Activated T-cell treated with anti-CD3 and anti-CD28 coated beads for 48 hours (primary cell): ENCODE results near the gene HCAR1.
"Not testable (repeated sequence)": the region's sequence is repeated elsewhere in the genome, so short reads cannot be mapped to it uniquely, and the experiment has no call there.

Source experiments
- DNase-seq: peaks from one replicate; pipeline ENCODE4 v3.0.0-alpha.2; 2020; ENCODE audit warnings: low read depth

The HCAR1 gene

GRCh38 chr12:122730215-122731014 is at the start of gene HCAR1:
Gene HCAR1 (minus strand): TSS chr12:122730844. CDS start chr12:122730339, 505 bp downstream.
- DNase-seq: peak; percentile 60

DNA sequence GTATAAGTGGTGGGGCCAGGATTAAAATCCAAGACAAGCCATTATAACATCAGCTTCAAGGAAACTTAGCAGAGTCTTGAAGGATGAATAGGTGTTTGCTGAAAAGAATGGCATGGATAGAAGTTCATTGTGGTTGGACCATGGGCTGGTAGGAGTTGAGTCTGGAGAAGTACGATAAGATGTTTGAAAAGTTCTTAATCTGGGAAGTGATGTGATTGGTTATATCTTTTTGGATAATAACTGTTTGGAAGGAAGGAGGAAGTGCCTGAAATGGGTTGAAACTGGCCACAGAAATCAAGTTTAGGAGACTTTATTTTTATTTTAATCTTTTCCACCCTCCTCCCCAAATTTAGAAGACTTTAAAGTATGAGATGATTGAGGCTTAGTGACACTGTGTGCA is 26.9 kb upstream of the HCAR1 start:
- no peak for DNase-seq

DNA sequence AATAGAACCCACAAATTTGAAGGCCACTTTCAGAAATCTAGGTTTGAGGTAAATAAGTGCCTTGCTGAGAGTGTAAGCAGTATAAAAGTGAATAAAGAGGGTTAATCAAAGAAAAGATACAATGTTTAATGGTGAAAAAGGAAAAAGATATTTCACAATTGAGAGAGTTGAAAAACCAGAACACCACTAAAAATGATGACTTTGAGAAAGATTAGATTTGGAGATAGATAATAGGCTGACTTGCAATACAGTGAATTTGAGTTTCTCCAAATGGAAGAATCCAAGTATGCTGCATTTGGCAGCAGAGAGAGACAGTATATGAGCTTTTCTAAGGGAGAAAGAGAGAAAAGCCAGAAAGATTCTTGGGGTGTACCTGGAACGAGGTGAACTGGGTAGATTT is 24.1 kb upstream of the HCAR1 start:
- DNase-seq: no peak

DNA sequence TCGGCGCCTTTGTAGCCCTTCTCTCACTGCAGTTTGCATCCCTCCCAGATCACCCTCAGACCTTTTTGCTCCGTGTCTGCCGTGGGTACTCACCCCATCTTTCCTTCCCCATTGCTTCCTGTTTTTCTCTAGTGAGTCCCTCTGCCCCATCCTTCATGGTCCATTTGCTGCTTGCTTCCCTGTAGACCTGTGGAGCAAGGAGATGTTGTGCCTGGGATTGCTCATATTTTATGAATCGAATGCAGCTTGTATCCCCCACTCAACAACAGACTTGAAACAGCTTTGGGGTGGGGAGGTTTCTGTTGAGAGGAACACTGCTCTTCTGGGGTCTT is 22.6 kb upstream of the HCAR1 start:
- no peak for DNase-seq

DNA sequence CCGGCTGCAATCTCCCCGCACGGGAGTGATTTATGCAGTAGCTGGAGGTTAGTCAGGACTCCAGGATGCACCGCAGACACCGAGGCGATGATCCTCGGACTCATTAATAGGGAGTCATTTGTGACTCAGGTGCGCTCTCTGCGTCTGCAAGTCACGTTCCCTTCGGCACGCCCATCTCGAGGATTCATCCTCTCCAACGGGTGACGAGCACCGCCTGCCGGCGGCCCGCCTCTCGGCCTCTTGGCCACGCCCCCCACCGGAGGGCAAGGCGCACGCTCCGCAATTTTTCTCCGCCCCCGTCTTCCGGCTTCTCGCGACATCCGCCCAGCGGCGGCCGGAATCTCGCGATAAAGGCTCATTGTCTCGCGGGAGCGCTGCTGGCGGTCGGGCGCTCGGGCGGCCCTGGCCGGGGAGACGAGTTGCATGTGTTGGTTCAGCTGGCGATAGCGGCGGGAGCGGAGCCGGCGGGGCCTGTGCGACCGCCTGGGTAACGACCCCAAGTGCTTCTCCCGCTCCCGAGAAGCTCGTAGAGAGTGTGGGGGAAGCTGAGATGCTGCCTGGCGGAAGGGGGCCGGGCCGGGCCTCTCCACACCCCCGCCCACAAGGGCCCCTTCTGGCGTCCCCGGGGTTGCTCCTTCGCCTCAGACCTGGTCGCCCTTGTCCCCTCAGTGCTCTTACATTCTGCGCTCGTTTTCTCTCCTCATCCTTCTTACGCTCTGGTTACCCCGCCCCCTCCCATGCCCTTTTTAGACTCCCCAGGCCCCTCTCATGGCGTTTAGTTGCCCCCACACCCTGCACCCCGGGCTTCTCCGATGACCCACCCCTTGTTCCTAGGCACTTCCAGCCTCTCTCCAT is 22.0 kb upstream of the HCAR1 start, which contains the start of gene DENR:
Gene DENR (plus strand): TSS at position 361 of the 855 bp plus-strand sequence. CDS start 878 bp downstream, outside the sequence.
- DNase-seq: peak; percentile 100

- not testable (repeated sequence) for DNase-seq
Observed at GRCh38 chr12:122750781-122751515, 20.3 kb upstream of the HCAR1 start.

DNA sequence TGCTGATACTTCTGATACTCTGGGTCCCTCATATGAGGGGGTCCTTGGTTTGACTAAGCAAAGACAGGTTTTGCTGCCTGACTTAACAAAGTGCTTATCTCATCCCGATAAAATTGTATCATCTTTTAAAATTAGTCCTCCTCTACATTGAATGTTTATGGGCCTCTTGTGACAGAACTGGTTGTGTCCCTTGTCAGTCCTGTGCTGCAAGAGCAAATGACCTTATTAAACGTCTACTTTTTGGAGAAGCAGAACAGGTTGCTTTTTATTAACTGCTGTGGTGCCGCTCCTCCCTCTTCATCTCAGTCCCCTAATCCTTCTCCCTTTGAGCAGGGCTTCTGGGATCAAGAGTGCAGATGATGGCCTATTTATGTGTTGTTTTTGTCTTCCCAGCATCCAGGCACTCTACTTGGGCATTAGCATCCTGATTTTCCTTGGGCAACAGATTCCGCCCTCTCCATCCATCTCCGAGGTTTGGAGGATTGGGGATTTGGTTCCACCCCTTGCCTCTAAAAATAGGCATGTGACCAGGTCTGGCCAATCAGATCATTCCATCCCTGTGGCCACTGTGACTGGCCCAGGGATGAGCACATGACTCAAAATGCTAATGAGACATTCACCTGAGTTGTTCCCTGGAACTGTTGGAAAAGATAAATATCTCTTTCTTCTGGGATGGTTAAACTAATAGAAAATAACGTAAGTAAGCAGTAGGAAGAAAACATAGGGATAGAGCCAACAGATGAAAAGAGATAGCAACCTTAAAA is 19.1 kb upstream of the HCAR1 start:
- DNase-seq: no peak

GRCh38 chr12:122747224-122748135 is 16.8 kb upstream of the HCAR1 start:
- DNase-seq: no peak

- no peak for DNase-seq
Observed at GRCh38 chr12:122743895-122744525, 13.4 kb upstream of the HCAR1 start.

DNA sequence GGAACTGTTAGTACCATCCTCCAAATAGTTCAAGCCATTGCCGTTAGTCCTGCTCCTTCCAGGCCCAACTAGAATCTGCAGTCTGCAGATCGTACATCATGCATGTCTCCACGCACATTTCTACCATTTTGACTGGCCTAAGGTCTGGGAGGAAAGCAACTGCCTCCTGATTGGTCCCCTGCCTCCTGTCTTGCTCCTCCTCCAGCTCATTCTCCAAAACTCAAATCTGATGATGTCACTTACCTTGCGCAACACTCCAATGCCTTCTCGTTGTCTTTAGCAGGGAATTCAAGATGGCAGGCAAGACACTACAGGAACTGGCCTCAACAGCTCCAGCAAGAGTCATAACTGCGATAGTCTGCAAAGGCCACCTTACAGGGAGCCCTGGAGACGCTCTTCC is 9.7 kb upstream of the HCAR1 start:
- no peak for DNase-seq

DNA sequence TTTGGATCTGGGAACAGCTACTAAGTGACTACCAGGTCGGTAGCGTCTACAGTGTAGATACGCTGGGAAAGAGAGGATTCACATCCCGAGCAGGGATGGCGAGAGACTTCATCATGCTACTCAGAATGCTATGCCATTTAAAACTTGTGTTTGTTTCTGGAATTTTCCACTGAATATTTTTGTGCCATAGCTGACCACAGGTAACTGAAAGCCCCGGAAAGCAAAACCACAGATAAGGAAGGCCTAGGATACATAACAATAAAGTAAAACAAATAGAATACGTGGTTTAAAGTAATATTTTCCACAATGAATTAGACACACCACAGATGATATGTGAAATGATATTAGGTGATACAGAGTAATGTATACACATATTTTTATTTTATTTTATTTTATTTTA is 7.9 kb upstream of the HCAR1 start:
- no peak for DNase-seq

DNA sequence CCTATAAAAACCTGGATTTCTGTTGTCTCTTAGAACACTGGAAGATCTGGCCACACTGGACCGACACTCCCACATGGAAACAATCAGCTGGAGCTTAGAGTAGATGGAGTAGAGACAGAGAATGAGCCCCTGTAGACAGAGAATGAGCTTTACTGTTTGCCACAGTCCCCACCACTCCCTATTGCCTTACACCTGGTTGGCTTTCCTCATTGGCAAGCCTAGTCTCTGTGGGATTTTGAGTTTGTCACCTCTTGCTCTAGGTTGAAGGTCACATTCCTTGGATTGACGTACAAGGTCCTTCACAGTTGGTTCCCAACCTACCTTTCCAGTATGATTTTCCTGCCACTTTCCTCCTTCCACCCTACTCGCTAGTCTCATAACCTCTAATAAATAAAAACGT is 2.0 kb upstream of the HCAR1 start:
- DNase-seq: no peak

- peak; percentile 15 for DNase-seq
Observed at GRCh38 chr12:122732170-122732569, 1.5 kb upstream of the HCAR1 start.

DNA sequence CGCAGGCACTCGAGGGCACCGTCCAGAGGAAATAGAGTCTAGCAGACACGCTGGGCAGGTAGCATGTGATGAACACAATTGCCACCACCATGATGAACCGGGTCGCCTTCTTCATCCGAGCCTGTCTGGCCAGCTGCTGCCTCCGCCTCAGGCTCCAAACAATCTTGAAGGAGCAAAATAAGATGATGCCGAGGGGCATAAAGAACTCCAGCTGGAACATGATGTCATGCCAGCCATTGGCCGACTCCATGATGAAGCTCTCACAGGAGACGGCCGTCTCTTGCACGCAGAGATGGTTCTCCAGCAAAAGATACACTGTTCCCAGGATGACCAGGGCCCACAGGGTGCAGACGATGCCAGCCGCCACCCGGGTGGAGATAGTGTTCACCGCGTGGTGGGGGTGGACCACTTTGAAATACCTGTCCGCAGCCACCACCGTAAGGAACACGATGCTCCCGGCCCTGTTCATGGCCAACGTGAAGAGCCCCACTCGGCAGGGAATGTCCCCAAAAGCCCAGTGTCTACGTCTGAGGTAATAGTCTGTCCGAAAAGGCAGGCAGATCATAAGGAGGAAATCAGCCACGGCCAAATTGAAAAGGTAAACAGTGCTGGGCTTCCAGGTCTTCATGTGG is 945 bp downstream of the HCAR1 start:
- no peak for DNase-seq

DNA sequence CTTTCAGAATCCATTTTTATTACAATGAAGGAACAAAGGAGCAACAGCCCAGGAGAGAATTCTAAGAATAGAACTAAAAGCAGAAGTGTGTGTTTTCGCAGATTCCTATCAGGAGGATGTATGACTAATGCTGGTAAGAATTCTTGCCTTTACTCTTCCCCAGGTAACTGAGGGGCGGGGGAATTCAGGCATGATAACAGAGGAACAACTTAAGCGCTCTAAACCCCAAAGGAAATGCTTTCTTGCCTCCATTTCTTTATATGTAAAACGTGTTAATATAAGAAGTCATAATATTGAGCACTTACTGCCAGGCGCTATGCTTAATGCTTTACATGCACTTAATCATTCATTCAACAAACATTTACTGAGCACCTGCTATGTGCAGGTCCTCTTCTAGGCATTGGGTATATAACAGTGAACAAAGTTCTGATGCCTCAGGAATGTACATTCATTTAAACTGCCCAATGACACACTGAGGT is 4.5 kb downstream of the HCAR1 start:
- no peak for DNase-seq

DNA sequence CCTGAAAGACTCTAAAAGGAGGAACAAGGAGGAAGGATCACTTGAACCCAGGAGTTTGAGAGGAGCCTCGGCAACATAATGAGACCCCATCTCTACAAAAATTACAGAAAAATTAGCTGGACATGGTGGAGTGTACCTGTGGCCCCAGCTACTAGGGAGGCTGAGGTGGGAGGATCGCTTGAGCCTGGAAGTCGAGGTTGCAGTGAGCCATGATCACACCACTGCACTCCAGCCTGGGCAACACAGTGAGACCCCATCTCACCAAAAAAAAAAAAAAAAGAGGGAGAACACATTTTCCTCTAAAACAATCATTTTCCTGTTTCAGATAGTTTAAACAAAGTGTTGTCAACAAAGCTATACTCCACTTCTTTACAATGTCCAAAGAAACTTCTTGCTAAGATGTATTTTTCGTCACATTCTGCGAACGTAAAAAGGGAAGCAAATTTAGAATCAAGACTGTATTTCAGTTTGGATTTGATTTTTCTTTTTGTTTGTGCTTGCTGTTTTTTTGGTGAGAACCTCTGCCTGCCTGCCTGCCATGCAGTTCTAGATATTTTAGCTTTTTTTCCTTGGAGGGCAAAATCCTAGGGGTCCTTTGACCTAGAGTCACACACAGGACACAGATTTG is 5.1 kb downstream of the HCAR1 start:
- no peak for DNase-seq

DNA sequence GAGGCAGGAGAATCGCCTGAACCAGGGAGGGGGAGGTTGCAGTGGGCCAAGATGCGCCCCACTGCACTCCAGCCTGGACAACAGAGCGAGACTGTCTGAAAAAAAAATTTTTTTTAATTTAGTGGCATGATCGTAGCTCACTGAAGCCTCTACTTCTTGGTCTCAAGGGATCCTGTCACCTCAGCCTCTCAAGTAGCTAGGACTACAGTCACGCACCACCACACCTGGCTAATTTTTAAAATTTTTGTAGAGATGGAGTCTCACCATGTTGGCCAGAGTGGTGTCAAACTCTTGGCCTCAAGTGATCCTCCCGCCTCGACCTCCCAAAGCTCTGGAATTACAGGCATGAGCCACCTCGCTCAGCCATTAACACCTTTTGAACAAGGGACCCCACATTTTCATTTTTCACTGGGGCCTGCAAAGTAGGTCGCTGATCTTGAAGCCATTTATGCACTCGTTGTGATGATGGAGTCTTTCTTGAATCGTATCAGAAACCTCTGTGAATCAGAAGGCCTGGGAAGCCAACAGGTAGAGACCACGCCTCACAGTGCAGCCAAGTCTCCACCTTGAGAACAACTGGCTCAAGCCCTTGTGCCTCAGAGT is 5.9 kb downstream of the HCAR1 start:
- DNase-seq: no peak

- no peak for DNase-seq
Observed at GRCh38 chr12:122722387-122722786, 8.3 kb downstream of the HCAR1 start.
